LNCaP clone FGC (cell line): ENCODE results near the gene KRTAP12-1.

Experiments used
- DNase-seq: peaks from one replicate; pipeline ENCODE4 v3.0.0-alpha.2; 2011; ENCODE audit warnings: low read depth
- H3K4me3 ChIP-seq: 2 replicates; pipeline ENCODE4 v1.5.1; 2011; ENCODE audit warnings: mild to moderate bottlenecking, low read depth, low read length, control low read depth
- CTCF ChIP-seq: IDR thresholded peaks from 2 replicates; pipeline ENCODE4 v1.5.1; 2012; ENCODE audit warnings: mild to moderate bottlenecking; ENCODE audit not compliant: control insufficient read depth, insufficient read depth; ENCODE audit errors: extremely low read depth

KRTAP12-1 gene

GRCh38 chr21:44681152-44681551 is 811 bp downstream of the KRTAP12-1 start:
- H3K4me3 ChIP-seq = no peak overlapping the region
- no peak for TF ChIP-seq CTCF
- no peak for DNase-seq

DNA sequence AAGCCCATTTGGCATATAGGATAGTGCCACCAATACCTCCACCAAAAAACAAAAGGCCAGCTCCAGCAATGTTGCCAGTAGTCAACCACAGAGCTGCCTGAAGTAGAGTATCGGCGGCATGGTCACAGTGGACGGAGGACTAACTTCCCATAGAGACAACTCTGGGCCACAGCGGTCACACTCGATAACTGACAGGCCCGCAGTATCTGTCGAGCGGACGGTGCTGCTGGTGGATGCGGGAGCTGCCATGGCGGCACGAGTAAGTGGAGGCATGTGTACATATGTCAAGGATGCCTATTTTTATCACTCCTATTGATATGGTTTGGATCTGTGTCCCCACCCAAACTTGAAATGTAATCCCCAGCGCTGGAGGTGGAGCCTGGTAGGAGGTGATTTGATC is 4.1 kb downstream of the KRTAP12-1 start:
- no peak overlapping the region for H3K4me3 ChIP-seq
- no peak for TF ChIP-seq CTCF
- DNase-seq = no peak

DNA sequence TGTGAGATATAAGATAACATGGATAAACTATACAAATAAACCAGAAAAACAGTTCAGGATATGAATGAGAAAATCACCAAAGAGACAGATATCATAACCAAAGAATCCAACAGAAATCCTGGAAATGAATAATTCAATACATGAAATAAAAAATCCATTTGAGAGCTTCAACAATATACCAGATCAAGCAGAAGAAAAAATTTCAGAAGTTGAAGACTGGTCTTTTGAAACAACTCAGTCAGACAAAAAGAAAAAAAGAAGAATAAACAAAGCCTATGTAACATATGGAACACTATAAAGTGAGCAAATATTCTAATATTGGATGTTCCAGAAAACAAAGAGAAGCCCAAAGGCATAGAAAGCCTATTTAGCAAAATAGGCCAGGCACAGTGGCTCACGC is 10.1 kb downstream of the KRTAP12-1 start:
- H3K4me3 ChIP-seq = no peak overlapping the region
- no peak for TF ChIP-seq CTCF
- no peak for DNase-seq

GRCh38 chr21:44670642-44671432 is 11.1 kb downstream of the KRTAP12-1 start:
- TF ChIP-seq CTCF = no peak

DNA sequence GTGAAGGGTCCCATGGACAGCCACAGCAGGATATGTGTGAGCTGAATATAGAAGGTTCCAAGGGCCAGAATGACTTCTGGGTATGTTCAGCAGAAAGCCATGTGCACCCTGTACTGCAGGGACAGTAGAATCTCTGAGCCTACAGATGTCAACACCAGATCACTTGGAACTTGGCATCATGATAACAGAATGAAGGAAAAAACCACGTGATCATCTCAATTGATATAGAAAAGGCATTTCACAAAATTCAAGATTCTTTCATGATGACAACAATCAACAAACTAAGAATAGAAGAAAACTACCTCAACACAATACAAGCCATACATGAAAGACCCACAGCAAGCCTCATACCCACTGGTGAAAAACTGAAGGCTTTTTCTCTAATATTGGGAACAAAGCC is 14.4 kb downstream of the KRTAP12-1 start:
- TF ChIP-seq CTCF = no peak
- DNase-seq = no peak
- H3K4me3 ChIP-seq = no peak overlapping the region

More at GRCh38 chr21:44670642-44671432, 11.1 kb downstream of the KRTAP12-1 start:
- no peak for DNase-seq
- no peak overlapping the region for H3K4me3 ChIP-seq

DNA sequence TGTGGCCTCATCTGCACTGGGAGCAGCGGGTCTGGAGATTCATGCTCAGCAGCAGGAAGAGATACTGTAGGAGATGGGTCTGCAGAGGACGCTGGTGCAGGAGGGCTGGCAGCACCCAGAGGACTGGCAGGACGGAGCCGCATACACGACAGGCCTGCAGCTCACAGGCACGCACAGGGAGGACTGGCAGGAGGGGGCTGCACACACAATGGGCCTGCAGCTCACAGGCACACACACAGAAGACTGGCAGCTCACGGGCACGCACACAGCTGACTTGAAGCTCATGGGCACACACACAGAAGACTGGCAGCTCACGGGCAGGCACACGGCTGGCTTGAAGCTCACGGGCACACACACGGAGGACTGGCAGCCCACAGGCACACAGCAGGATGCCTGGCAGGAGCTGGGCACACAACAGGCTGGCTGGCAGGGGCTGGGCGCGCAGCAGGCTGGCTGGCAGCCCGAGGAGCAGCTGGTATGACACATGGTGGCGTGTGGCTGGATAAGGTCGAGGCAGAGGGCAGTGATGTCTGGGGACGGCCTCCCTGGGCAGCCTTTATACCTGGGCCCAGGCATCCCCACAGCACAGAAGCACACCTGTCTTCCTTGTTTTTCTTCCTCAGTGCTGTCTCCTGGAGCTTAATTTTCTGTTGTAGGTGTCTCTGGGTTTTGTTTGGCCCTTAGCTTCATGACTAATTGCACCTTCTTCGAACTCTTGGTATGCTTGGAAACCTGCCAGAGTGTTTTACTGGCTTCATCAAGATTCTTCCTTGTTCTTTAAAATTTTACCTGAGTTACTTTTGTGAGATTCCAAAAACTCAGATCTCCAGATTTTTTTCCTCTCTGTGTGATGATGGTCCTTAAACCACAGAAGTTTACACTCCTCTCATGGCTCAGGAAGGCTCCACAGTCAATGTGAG is 15.3 kb downstream of the KRTAP12-1 start, which contains the start of gene KRTAP12-2:
TSS of gene KRTAP12-2 (minus strand) at position 527 of the 920 bp plus-strand sequence. CDS start at position 486, 41 bp downstream.
- no peak for TF ChIP-seq CTCF
- DNase-seq = peak; percentile 55
- no peak within 1 kb of the TSS for H3K4me3 ChIP-seq
